Neutrophil (primary cell): Measurements from ENCODE around the gene RHEX.

Source experiments
- H3K27ac ChIP-seq: fragments of 200-600 bp; sonication (generic); 2 replicates; pipeline ENCODE4 v1.5.1; 2016; ENCODE audit warnings: mild to moderate bottlenecking, moderate library complexity
- H3K27me3 ChIP-seq: fragments of 200-600 bp; sonication (generic); 2 replicates; pipeline ENCODE4 v1.6.0; 2016; ENCODE audit warnings: mild to moderate bottlenecking
- H3K36me3 ChIP-seq: fragments of 200-600 bp; sonication (generic); 2 replicates; pipeline ENCODE4 v1.5.1; 2017
- H3K4me1 ChIP-seq, 2 experiments: fragments of 200-600 bp in 1 of 2; sonication (generic) in 1 of 2; 1 replicate in 1 of 2; 2 replicates in 1 of 2; pipeline versions ENCODE4 v1.5.1 to v1.6.1; 2013 to 2016; ENCODE audit warnings: low read depth in 1 of 2, low read length in 1 of 2, mild to moderate bottlenecking in 1 of 2, moderate library complexity in 1 of 2; ENCODE audit not compliant: control insufficient read depth in 1 of 2, insufficient read depth in 1 of 2
- H3K4me3 ChIP-seq, 2 experiments: fragments of 200-600 bp in 1 of 2; sonication (generic) in 1 of 2; 1 replicate in 1 of 2; 2 replicates in 1 of 2; pipeline ENCODE4 v1.5.1; 2013 to 2016; ENCODE audit warnings: low read depth in 1 of 2, low read length in 1 of 2, mild to moderate bottlenecking in 1 of 2, moderate library complexity in 1 of 2
- H3K9me3 ChIP-seq: fragments of 200-600 bp; sonication (generic); 2 replicates; pipeline ENCODE4 v1.5.1; 2016
- CTCF ChIP-seq: fragments of 200-600 bp; sonication (generic); IDR thresholded peaks from 2 replicates; pipeline ENCODE4 v1.5.1; 2016; ENCODE audit warnings: antibody characterized with exemption

The RHEX gene

GRCh38 chr1:206030714-206031113, 22.3 kb upstream of the RHEX start:
- peaks cover 0 to 5% of the 10 kb centered on the region in 2 experiments for H3K4me1 ChIP-seq
- no peaks in the 10 kb centered on the region for H3K36me3 ChIP-seq
- no peaks in the 10 kb centered on the region for H3K9me3 ChIP-seq
- H3K4me3 ChIP-seq = no peak overlapping the region
- H3K27ac ChIP-seq = no peak overlapping the region
- peaks cover 12% of the 10 kb centered on the region for H3K27me3 ChIP-seq
- peak; percentile 18 for TF ChIP-seq CTCF

- H3K27ac ChIP-seq = no peak overlapping the region
These were observed 20.4 kb upstream of the RHEX start for GRCh38 chr1:206032380-206033140.

GRCh38 chr1:206035027-206035426, 17.9 kb upstream of the RHEX start:
- Histone ChIP-seq H3K36me3 (no peaks in the 10 kb centered on the region), H3K27ac (no peak overlapping the region), H3K27me3 (peaks cover 12% of the 10 kb centered on the region)

More at GRCh38 chr1:206032380-206033140, 20.4 kb upstream of the RHEX start:
- Histone ChIP-seq H3K4me1 (peaks cover 0 to 5% of the 10 kb centered on the region in 2 experiments), H3K9me3 (no peaks in the 10 kb centered on the region), H3K36me3 (no peaks in the 10 kb centered on the region), H3K4me3 (no peak overlapping the region), H3K27me3 (peaks cover 12% of the 10 kb centered on the region)
- no peak for TF ChIP-seq CTCF

GRCh38 chr1:206036663-206037455, 16.1 kb upstream of the RHEX start:
- Histone ChIP-seq H3K4me3 (no peak overlapping the region), H3K27me3 (peaks cover 12% of the 10 kb centered on the region), H3K9me3 (no peaks in the 10 kb centered on the region), H3K36me3 (no peaks in the 10 kb centered on the region), H3K27ac (no peak overlapping the region), H3K4me1 (peaks cover 0 to 5% of the 10 kb centered on the region in 2 experiments)
- TF ChIP-seq CTCF = no peak

More at GRCh38 chr1:206035027-206035426, 17.9 kb upstream of the RHEX start:
- H3K4me3 ChIP-seq = no peak overlapping the region
- no peak for TF ChIP-seq CTCF
- H3K4me1 ChIP-seq = peaks cover 0 to 5% of the 10 kb centered on the region in 2 experiments
- no peaks in the 10 kb centered on the region for H3K9me3 ChIP-seq

- H3K4me1 ChIP-seq = peaks cover 0 to 5% of the 10 kb centered on the region in 2 experiments
- H3K27ac ChIP-seq = no peak overlapping the region
- no peak overlapping the region for H3K4me3 ChIP-seq
- H3K36me3 ChIP-seq = no peaks in the 10 kb centered on the region
- no peaks in the 10 kb centered on the region for H3K9me3 ChIP-seq
- no peak for TF ChIP-seq CTCF
- H3K27me3 ChIP-seq = peaks cover 12% of the 10 kb centered on the region
These were observed 15.4 kb upstream of the RHEX start for GRCh38 chr1:206037581-206037980.
